ENCODE measurements around the gene PRRG2.
A peak's percentile ranks its signal among the peaks of the same experiment; 100 is the strongest.

PRRG2 gene

DNA sequence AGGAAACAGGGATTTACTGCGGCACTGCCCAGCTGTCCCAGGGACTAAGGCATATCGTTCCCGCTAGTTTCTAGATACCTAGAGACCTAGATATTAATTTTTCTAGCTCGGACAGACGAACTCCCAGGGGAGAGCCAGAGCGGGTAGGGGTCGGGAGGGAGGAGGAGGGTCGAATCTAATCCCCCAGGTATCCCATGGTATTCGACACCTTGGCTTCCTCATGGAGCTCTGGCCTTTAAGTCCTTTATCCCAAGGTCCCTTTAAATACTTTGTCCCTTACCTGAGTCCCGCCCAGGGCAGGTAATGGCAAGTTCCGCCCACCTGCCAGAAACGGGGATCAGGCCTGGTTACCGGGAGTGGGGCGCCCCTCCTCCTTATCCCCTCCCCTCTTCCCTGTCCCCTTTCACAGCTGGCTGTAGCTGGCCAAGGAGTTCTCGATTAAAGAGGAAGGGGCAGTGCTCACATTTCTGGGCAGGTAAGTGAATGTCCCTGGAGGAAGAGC, at the start of gene PRRG2:
PRRG2 (plus strand) TSS at position 310 of the 502 bp plus-strand sequence. CDS start 1,904 bp downstream, outside the sequence.
- Histone ChIP-seq H3K4me1 (ENCODE audit: control insufficient read depth, insufficient read depth, low read length) (no peaks in the 10 kb centered on the region), H3K4me3 (ENCODE audit: low read length) (peak within 1 kb of the TSS; percentile 92), H3K36me3 (ENCODE audit: control insufficient read depth, insufficient read depth, low read length) (no peaks in the 10 kb centered on the region; the same call in 1 of the 2 replicates), H3K9me3 (ENCODE audit: control insufficient read depth, insufficient read depth, low read length) (no peaks in the 10 kb centered on the region), H3K27me3 (ENCODE audit: control insufficient read depth, insufficient read depth, low read length) (no peaks in the 10 kb centered on the region), H3K27ac (ENCODE audit: low read length) (no peak within 1 kb of the TSS)
- WGBS (ENCODE audit: insufficient coverage, insufficient read length): no CpG with 5 or more reads among the region's 15 CpGs
- no peak for DNase-seq (ENCODE audit: low read depth, low spot score)

- Histone ChIP-seq H3K4me3 (ENCODE audit: low read length) (peak overlapping the region; percentile 81; the same call in 1 of the 2 replicates), H3K27ac (ENCODE audit: low read length) (no peak overlapping the region), H3K27me3 (ENCODE audit: control insufficient read depth, insufficient read depth, low read length) (no peaks in the 10 kb centered on the region), H3K36me3 (ENCODE audit: control insufficient read depth, insufficient read depth, low read length) (no peaks in the 10 kb centered on the region; the same call in 1 of the 2 replicates), H3K9me3 (ENCODE audit: control insufficient read depth, insufficient read depth, low read length) (no peaks in the 10 kb centered on the region), H3K4me1 (ENCODE audit: control insufficient read depth, insufficient read depth, low read length) (no peaks in the 10 kb centered on the region)
- WGBS (ENCODE audit: insufficient coverage, insufficient read length): no CpG with 5 or more reads among the region's 87 CpGs
- no peak for DNase-seq (ENCODE audit: low read depth, low spot score)
Observed at GRCh38 chr19:49533551-49534488, 47.3 kb upstream of the PRRG2 start.

- DNase-seq (ENCODE audit: low read depth, low spot score): no peak
- no peaks in the 10 kb centered on the region; the same call in 1 of the 2 replicates for H3K36me3 ChIP-seq (ENCODE audit: control insufficient read depth, insufficient read depth, low read length)
- H3K9me3 ChIP-seq (ENCODE audit: control insufficient read depth, insufficient read depth, low read length): no peaks in the 10 kb centered on the region
- H3K4me1 ChIP-seq (ENCODE audit: control insufficient read depth, insufficient read depth, low read length): no peaks in the 10 kb centered on the region
- H3K4me3 ChIP-seq (ENCODE audit: low read length): no peak overlapping the region
- WGBS (ENCODE audit: insufficient coverage, insufficient read length): no CpG with 5 or more reads among the region's 8 CpGs
- no peak overlapping the region for H3K27ac ChIP-seq (ENCODE audit: low read length)
- no peaks in the 10 kb centered on the region for H3K27me3 ChIP-seq (ENCODE audit: control insufficient read depth, insufficient read depth, low read length)
Observed at GRCh38 chr19:49534632-49535385, 46.3 kb upstream of the PRRG2 start.

DNA sequence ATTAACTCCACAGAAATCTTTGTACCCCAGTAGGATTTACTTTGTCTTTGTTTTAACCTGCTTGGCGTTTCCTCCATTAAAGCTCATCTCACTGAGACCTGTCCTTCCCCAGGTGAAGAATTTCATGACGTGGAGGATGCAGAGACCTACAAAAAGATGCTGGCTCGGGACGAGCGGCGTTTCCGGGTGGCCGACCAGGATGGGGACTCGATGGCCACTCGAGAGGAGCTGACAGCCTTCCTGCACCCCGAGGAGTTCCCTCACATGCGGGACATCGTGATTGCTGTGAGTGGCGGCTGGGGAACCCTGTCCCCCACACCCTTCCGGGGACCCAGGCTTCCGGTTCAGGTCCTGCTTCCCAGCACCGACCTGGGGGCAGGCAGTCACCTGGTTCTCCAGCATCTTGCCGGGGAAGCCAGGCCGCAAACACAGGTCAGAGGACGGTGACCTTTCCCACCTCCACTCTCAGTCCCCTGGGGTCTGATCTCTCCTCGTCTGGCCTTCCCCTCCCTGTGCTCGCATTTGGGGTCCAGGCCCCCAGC, 44.1 kb upstream of the PRRG2 start:
- Histone ChIP-seq H3K36me3 (ENCODE audit: control insufficient read depth, insufficient read depth, low read length) (no peaks in the 10 kb centered on the region; the same call in 1 of the 2 replicates), H3K4me3 (ENCODE audit: low read length) (no peak overlapping the region)

DNA sequence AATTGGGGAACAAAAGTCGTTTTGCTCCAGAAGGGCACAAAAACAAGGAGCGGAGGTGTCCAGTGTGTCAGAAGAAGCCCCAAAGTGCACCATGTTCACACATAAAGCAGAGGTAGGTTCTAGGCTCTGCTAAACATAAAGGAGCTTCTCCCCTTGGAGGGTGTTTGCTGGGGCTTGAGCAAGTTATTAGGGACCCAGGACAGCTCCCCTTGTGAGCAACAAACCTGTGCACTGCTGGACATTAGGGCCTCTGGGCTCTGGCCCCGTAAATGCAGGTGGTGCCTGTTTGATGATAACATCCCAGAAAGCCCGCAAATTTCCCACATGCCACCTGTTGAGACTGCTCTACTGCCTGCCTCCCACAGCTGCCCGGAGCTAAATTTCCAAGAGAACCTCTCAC, 42.5 kb upstream of the PRRG2 start:
- DNase-seq (ENCODE audit: low read depth, low spot score): no peak
- H3K36me3 ChIP-seq (ENCODE audit: control insufficient read depth, insufficient read depth, low read length): no peaks in the 10 kb centered on the region; the same call in 1 of the 2 replicates
- WGBS (ENCODE audit: insufficient coverage, insufficient read length): no CpG with 5 or more reads among the region's 5 CpGs
- no peaks in the 10 kb centered on the region for H3K9me3 ChIP-seq (ENCODE audit: control insufficient read depth, insufficient read depth, low read length)
- H3K4me3 ChIP-seq (ENCODE audit: low read length): no peak overlapping the region
- no peaks in the 10 kb centered on the region for H3K27me3 ChIP-seq (ENCODE audit: control insufficient read depth, insufficient read depth, low read length)
- H3K27ac ChIP-seq (ENCODE audit: low read length): no peak overlapping the region
- H3K4me1 ChIP-seq (ENCODE audit: control insufficient read depth, insufficient read depth, low read length): no peaks in the 10 kb centered on the region

More for the DNA sequence above, 44.1 kb upstream of the PRRG2 start:
- no peak for DNase-seq (ENCODE audit: low read depth, low spot score)
- no peaks in the 10 kb centered on the region for H3K9me3 ChIP-seq (ENCODE audit: control insufficient read depth, insufficient read depth, low read length)
- no peak overlapping the region for H3K27ac ChIP-seq (ENCODE audit: low read length)
- H3K27me3 ChIP-seq (ENCODE audit: control insufficient read depth, insufficient read depth, low read length): no peaks in the 10 kb centered on the region
- no peaks in the 10 kb centered on the region for H3K4me1 ChIP-seq (ENCODE audit: control insufficient read depth, insufficient read depth, low read length)
- no CpG with 5 or more reads among the region's 22 CpGs for WGBS (ENCODE audit: insufficient coverage, insufficient read length)

DNA sequence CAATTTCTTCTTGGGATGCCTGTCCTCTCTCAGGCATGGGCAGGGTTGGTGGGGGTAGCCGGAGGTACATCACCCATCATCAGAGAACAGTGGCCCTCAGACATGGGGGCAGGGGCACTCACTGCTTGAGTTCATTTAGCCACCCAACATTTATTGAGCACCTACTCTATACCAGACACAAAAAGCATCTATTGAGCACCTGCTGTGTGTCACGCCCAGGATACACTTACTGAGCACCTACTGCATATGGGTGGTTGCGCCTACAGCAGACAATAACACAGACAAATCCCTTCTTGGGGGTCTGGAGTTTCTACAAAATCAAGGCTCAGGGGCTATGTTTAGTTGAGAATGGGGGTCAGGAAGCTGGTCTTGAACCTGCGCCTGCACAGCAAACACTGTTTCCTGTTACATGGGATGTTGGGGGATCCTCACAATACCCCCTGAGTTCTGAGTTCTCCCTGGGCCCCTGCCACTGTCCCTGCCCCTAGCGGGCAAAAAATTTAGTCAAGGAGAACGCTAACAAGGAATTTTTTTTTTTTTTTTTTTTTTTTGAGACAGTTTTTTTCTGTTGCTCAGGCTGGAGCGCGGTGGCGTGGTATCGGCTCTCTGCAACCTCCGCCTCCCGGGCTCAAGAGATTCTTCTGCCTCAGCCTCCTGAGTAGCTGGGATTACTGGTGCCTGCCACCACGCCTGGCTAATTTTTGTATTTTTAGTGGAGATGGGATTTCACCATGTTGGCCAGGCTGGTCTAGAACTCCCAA, 41.7 kb upstream of the PRRG2 start:
- no peak overlapping the region for H3K27ac ChIP-seq (ENCODE audit: low read length)
- H3K36me3 ChIP-seq (ENCODE audit: control insufficient read depth, insufficient read depth, low read length): no peaks in the 10 kb centered on the region; the same call in 1 of the 2 replicates
- H3K9me3 ChIP-seq (ENCODE audit: control insufficient read depth, insufficient read depth, low read length): no peaks in the 10 kb centered on the region
- no CpG with 5 or more reads among the region's 13 CpGs for WGBS (ENCODE audit: insufficient coverage, insufficient read length)
- H3K27me3 ChIP-seq (ENCODE audit: control insufficient read depth, insufficient read depth, low read length): no peaks in the 10 kb centered on the region
- no peak overlapping the region for H3K4me3 ChIP-seq (ENCODE audit: low read length)
- DNase-seq (ENCODE audit: low read depth, low spot score): no peak
- H3K4me1 ChIP-seq (ENCODE audit: control insufficient read depth, insufficient read depth, low read length): no peaks in the 10 kb centered on the region

- Histone ChIP-seq H3K36me3 (ENCODE audit: control insufficient read depth, insufficient read depth, low read length) (no peaks in the 10 kb centered on the region; the same call in 1 of the 2 replicates), H3K27me3 (ENCODE audit: control insufficient read depth, insufficient read depth, low read length) (no peaks in the 10 kb centered on the region), H3K9me3 (ENCODE audit: control insufficient read depth, insufficient read depth, low read length) (no peaks in the 10 kb centered on the region), H3K4me3 (ENCODE audit: low read length) (no peak overlapping the region), H3K4me1 (ENCODE audit: control insufficient read depth, insufficient read depth, low read length) (no peaks in the 10 kb centered on the region), H3K27ac (ENCODE audit: low read length) (no peak overlapping the region)
- no peak for DNase-seq (ENCODE audit: low read depth, low spot score)
- whole genome bisulfite sequencing (ENCODE audit: insufficient coverage, insufficient read length): no CpG with 5 or more reads among the region's 6 CpGs
Observed at GRCh38 chr19:49541914-49542313, 39.2 kb upstream of the PRRG2 start.

- no peaks in the 10 kb centered on the region for H3K36me3 ChIP-seq (ENCODE audit: control insufficient read depth, insufficient read depth, low read length)
- H3K4me1 ChIP-seq (ENCODE audit: control insufficient read depth, insufficient read depth, low read length): no peaks in the 10 kb centered on the region
- DNase-seq (ENCODE audit: low read depth, low spot score): no peak
- no peak overlapping the region for H3K27ac ChIP-seq (ENCODE audit: low read length)
- H3K9me3 ChIP-seq (ENCODE audit: control insufficient read depth, insufficient read depth, low read length): no peaks in the 10 kb centered on the region
- no peaks in the 10 kb centered on the region for H3K27me3 ChIP-seq (ENCODE audit: control insufficient read depth, insufficient read depth, low read length)
- H3K4me3 ChIP-seq (ENCODE audit: low read length): no peak overlapping the region
- WGBS (ENCODE audit: insufficient coverage, insufficient read length): no CpG with 5 or more reads among the region's 16 CpGs
Observed at GRCh38 chr19:49542446-49542845, 38.7 kb upstream of the PRRG2 start.

- WGBS (ENCODE audit: insufficient coverage, insufficient read length): no CpG with 5 or more reads among the region's 14 CpGs
- no peaks in the 10 kb centered on the region for H3K4me1 ChIP-seq (ENCODE audit: control insufficient read depth, insufficient read depth, low read length)
- H3K27me3 ChIP-seq (ENCODE audit: control insufficient read depth, insufficient read depth, low read length): no peaks in the 10 kb centered on the region
- no peak overlapping the region for H3K4me3 ChIP-seq (ENCODE audit: low read length)
- H3K36me3 ChIP-seq (ENCODE audit: control insufficient read depth, insufficient read depth, low read length): no peaks in the 10 kb centered on the region
- no peaks in the 10 kb centered on the region for H3K9me3 ChIP-seq (ENCODE audit: control insufficient read depth, insufficient read depth, low read length)
- no peak overlapping the region for H3K27ac ChIP-seq (ENCODE audit: low read length)
- DNase-seq (ENCODE audit: low read depth, low spot score): no peak
Observed at GRCh38 chr19:49543032-49543431, 38.1 kb upstream of the PRRG2 start.
